ENCODE results near the gene MAP3K19.

MAP3K19 gene

DNA sequence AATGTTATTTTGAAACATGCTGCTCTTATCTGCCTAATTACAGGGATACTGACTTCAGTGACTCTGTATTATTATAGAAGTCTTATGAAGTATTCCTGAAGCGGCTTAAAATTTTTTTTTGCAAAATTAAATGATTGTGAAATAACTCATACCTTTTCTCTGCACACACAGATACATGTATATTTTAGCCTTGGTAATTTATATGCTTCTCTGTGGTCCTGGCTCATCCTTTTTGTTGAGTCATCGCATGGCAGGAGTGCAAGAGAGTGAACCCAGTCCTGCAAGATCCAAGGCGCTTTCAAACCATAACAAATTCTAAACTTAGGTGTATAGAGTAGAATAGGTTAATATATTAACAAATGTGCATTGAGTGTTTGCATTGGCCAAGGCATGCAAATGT, 120.1 kb downstream of the MAP3K19 start:
- DNase-seq (ENCODE audit: low spot score), result no peak

DNA sequence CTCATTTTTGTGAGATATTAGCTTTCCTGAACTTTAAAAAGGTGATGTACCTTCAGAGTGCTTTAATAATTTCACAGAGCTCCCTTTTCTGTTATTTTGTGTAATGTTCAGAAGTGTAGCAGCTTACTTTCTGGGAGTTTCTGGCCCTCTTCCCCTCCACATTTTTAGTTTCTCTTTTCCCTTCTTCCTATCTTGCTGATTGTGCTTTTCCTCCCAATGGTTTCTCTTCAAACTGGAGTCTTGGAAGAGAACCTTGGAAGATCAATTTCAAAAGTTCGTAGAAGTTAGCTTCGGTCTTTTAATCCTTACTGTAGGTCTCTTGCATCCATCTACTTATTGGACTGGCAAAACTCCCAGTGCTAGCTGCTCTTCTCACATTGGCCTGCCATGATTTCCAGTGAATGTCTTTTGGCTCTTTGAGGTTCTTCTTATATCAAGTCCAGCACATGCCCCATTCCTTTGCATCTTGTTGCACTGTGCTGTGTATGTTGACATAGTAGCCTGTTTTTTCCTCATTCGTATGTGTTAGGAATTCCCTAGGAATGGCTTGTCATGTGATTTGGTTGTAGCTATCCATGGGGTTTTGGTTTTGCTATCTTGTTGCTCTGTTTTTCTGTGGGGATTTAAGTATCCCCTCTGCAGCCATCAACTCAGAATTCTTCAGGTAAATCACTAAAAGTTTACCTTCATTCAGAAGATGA, 120.9 kb downstream of the MAP3K19 start:
- DNase-seq (ENCODE audit: low spot score), result no peak

DNA sequence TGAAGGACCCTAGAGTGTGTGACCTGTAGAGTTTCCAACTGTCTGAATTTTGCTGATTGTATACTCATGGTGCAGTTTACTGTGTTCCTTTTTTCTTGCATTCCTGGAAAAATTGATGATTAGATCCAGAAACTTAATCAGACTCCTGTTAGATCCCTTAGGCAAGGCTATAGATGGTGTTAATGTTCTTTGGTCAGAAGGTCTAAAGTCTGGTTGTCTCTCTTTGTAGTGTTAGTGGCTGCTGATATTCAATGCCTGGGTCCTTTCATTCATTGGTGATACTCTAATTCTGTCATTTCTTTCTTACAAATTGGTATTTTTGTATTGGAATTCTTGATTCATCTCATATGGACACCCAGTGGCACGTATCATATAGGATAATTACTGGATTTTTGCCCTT, 122.3 kb downstream of the MAP3K19 start:
- DNase-seq (ENCODE audit: low spot score), result no peak

DNA sequence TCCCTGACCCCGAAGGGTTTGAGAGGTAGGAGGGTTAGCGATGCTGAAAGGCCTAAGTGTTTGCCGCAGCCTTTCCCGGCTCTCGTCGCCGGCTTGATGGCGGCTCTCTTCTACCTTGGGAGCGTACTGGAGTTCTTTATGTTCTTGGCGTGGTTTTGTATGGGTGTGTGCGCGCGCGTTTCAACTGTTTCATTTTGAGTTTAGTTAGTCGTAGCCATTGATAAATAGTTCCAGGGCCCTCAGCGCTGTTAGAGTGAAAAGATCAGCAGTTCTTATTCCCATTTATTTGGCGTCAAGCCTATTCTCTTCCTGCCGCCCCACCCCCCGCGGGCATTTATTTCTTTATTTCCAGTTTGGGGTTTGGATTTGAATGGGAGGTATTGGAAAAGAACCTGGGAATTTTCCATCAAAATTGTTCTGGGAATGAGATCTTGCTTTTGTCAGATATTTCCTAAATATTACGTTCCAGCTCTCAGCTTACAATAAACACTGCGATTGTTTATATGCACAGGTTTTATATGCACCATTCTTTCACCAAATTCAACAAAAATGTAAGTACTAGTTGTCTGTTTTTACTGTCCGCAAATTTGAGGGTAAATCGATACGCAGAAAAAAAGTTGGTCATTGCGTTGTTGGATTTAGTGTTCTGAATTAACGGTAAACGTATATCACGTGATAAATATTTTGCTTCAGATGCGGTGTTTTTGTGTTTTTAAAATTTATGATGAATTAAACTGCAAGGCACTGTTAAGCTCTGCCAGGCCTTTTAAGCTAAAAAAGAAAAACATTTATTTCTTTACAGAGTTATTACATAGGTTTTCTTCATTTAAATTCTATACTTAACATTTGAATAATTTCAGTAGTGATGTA, 127.7 kb downstream of the MAP3K19 start:
- peak; percentile 66 for DNase-seq (ENCODE audit: low spot score)

DNA sequence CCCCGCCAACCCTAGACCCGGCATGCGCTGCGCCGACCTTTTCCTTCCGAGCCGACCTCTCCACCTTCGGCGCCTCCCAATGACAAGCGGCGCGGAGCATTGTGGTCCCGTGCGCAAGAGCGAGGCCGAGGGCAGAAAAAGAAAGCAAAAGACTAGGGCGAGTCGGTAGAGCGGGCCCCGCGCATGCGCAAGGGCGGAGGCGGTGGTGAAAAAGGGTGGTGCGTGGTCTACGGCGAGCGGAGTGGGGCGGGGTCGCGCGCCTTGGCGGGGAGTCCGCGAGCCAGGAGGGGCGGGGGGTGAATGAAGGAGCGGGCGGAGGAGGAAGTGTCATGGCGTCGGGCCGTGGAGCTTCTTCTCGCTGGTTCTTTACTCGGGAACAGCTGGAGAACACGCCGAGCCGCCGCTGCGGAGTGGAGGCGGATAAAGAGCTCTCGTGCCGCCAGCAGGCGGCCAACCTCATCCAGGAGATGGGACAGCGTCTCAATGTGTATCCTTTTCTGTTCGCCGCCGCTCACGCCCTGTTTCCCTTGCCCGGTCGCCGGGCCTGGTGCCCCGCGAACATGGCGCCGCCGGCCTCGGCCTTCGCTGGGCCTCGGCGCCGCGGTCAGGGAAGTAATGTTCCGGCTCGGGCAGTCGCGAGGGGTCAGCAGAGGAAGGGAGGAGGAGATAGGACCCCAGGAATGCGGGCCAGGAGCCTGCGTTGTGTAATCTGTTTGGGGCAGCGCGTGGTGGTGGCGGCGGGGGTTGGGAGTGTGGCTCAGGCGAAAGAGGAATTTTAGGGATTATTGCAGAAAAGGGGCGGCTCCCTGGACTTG, 128.5 kb downstream of the MAP3K19 start, which contains the start of gene CCNT2:
Gene CCNT2, plus strand, starts transcription at position 297 of the 815 bp plus-strand sequence. Its CDS starts 33 bp downstream, at position 330.
- DNase-seq (ENCODE audit: low spot score), result peak; percentile 100

DNA sequence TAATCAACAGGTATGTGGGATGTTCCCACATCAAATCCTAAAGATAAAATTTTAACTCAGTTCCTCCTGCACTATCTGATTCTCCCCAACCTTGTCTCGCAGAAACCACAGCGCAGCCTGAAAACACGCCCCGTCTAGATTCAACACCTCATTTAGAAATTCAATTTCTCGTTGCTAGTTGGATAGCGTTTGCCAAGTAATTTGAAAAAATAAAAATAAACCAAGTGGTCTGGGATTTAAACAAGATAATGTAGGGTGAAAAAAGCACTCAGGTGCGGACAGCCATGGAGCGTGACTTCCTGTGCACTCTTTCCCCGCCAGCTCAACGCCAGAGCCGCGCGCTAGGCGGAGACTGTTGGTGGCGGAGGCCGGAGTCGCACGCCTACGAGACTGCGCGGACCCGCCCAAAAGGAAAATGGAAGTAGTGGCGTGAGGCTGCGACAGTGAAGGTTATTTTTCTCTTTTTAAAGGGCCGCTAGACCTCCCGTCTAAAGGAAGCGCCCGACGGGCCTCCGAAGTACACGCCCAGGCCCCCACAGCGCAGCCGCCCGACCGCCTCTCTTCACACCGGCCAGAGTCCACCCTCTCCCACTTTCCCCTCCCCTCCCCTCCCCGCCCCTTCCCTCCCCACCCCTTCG, 129.2 kb downstream of the MAP3K19 start:
- DNase-seq (ENCODE audit: low spot score), result no peak

DNA sequence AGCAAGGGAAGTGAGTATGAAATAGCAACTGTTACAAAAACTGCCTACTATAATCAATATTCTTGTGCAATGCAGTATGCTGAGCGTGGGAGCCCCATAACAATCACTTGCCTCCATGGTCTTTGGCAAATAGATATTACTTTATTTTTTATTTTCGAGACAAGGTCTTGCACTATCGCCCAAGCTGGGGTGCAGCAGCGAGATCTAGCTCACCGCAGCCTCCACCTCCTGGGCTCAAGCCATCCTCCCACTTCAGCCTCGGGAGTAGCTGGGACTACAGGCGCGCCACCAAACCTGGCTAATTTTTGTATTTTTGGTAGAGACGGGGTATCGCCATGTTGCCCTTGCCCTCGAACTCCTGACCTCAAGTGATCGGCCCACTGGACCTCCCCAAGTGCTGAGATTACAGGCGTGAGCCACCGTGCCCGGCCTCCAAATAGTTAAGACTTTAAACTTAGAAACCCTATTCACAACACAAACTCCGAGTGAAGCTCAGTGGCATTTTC, 129.8 kb downstream of the MAP3K19 start:
- no peak for DNase-seq (ENCODE audit: low spot score)
